ENCODE data around the gene NRN1L. TPM values are rescaled to one million over a fixed set of nuclear protein-coding genes. Genes with fewer than 3 reads are reported as not detected.
"Not testable (repeated sequence)": the region's sequence is repeated elsewhere in the genome, so short reads cannot be mapped to it uniquely, and the experiment has no call there.

NRN1L gene
- 1.1 TPM for total RNA-seq
- 1.2 TPM for polyA plus RNA-seq (ENCODE audit: insufficient read depth, low read depth, low replicate concordance)
- long read RNA-seq, donor 1, result 0 reads
- long read RNA-seq, donor 2, result 0 reads
- long read RNA-seq, donor 3, result 0 reads
- long read RNA-seq, donor 4, result 0 reads
- long read RNA-seq, donor 5, result 0 reads
- long read RNA-seq, donor 6, partial matches to known transcripts, result 0 of 1 reads
- long read RNA-seq, donor 6, other reads (novel, unspliced or antisense), result 0 of 1 reads
- long read RNA-seq, donor 7, result 0 reads
- long read RNA-seq, donor 8, result 0 reads
- long read RNA-seq, donor 9, partial matches to known transcripts, result 0 of 1 reads
- long read RNA-seq, donor 9, other reads (novel, unspliced or antisense), result 0 of 1 reads
- long read RNA-seq, donor 10, result 0 reads

GRCh38 chr16:67884684-67885083, at the start of gene NRN1L:
TSS of gene NRN1L (plus strand) at chr16:67884885. CDS start at chr16:67884904, 19 bp downstream.
- no peak for TF ChIP-seq CTCF (IDR thresholded peaks at IDR 0.05; ENCODE audit: borderline replicate concordance, extremely low read depth, insufficient read depth)
- DNase-seq (peak; percentile 80 to 96 (median 88)), FAIRE-seq (no peak)
- H3K4me3 ChIP-seq (ENCODE audit: low read length in 3 of 3), result no peak within 1 kb of the TSS
- H3K4me1 ChIP-seq (ENCODE audit: control insufficient read depth in 2 of 3, insufficient read depth in 2 of 3, low read depth in 1 of 3, low read length in 3 of 3), result no peaks in the 10 kb centered on the region
- H3K27me3 ChIP-seq (ENCODE audit: control insufficient read depth, insufficient read depth, low read length), result no peaks in the 10 kb centered on the region
- no peaks in the 10 kb centered on the region for H3K9me3 ChIP-seq (ENCODE audit: control insufficient read depth in 2 of 3, insufficient read depth in 1 of 3, low read length in 3 of 3)
- no peak within 1 kb of the TSS for H3K27ac ChIP-seq (ENCODE audit: low read depth in 2 of 2, low read length in 2 of 2)
- intact Hi-C loops (cut with DNase I), result no loop called here
- peaks cover 0 to 41% (median 29%) of the 10 kb centered on the region in 3 donors for H3K36me3 ChIP-seq (ENCODE audit: control insufficient read depth in 2 of 3, insufficient read depth in 3 of 3, low read length in 3 of 3)
- H3K9ac ChIP-seq (ENCODE audit: low read length in 3 of 3), result no peak within 1 kb of the TSS

GRCh38 chr16:67837190-67837589, 47.5 kb upstream of the NRN1L start:
- H3K27ac ChIP-seq (ENCODE audit: low read depth in 2 of 2, low read length in 2 of 2); FAIRE-seq: not testable (repeated sequence)

GRCh38 chr16:67837811-67838210, 46.9 kb upstream of the NRN1L start:
- FAIRE-seq (no peak), DNase-seq (no peak)
- Histone ChIP-seq H3K27ac (ENCODE audit: low read depth in 2 of 2, low read length in 2 of 2) (no peak overlapping the region), H3K9ac (ENCODE audit: low read length in 3 of 3) (no peak overlapping the region), H3K9me3 (ENCODE audit: control insufficient read depth in 2 of 3, insufficient read depth in 1 of 3, low read length in 3 of 3) (no peaks in the 10 kb centered on the region), H3K4me1 (ENCODE audit: control insufficient read depth in 2 of 3, insufficient read depth in 2 of 3, low read depth in 1 of 3, low read length in 3 of 3) (peaks cover 3 to 12% (median 6%) of the 10 kb centered on the region in 3 donors), H3K36me3 (ENCODE audit: control insufficient read depth in 2 of 3, insufficient read depth in 3 of 3, low read length in 3 of 3) (no peaks in the 10 kb centered on the region), H3K4me3 (ENCODE audit: low read length in 3 of 3) (no peak overlapping the region), H3K27me3 (ENCODE audit: control insufficient read depth, insufficient read depth, low read length) (no peaks in the 10 kb centered on the region)
- intact Hi-C loops (cut with DNase I), result no loop called here
- no peak for TF ChIP-seq CTCF (IDR thresholded peaks at IDR 0.05; ENCODE audit: borderline replicate concordance, extremely low read depth, insufficient read depth)

More at GRCh38 chr16:67837190-67837589, 47.5 kb upstream of the NRN1L start:
- H3K9ac ChIP-seq (ENCODE audit: low read length in 3 of 3); H3K36me3 ChIP-seq (ENCODE audit: control insufficient read depth in 2 of 3, insufficient read depth in 3 of 3, low read length in 3 of 3); H3K4me3 ChIP-seq (ENCODE audit: low read length in 3 of 3); DNase-seq; intact Hi-C loops (cut with DNase I); H3K27me3 ChIP-seq (ENCODE audit: control insufficient read depth, insufficient read depth, low read length); H3K9me3 ChIP-seq (ENCODE audit: control insufficient read depth in 2 of 3, insufficient read depth in 1 of 3, low read length in 3 of 3): not testable (repeated sequence)
- H3K4me1 ChIP-seq (ENCODE audit: control insufficient read depth in 2 of 3, insufficient read depth in 2 of 3, low read depth in 1 of 3, low read length in 3 of 3), result peaks cover 3 to 12% (median 6%) of the 10 kb centered on the region in 3 donors

- no peaks in the 10 kb centered on the region for H3K9me3 ChIP-seq (ENCODE audit: control insufficient read depth in 2 of 3, insufficient read depth in 1 of 3, low read length in 3 of 3)
- no peak for TF ChIP-seq CTCF (IDR thresholded peaks at IDR 0.05; ENCODE audit: borderline replicate concordance, extremely low read depth, insufficient read depth)
- no peaks in the 10 kb centered on the region for H3K36me3 ChIP-seq (ENCODE audit: control insufficient read depth in 2 of 3, insufficient read depth in 3 of 3, low read length in 3 of 3)
- no peaks in the 10 kb centered on the region for H3K27me3 ChIP-seq (ENCODE audit: control insufficient read depth, insufficient read depth, low read length)
- H3K27ac ChIP-seq (ENCODE audit: low read depth in 2 of 2, low read length in 2 of 2), result peak overlapping the region; percentile 98 to 100
- H3K4me3 ChIP-seq (ENCODE audit: low read length in 3 of 3), result peak overlapping the region in 2 of 3 donors; percentile 64 to 96
- peak overlapping the region; percentile 66 to 95 (median 94) for H3K9ac ChIP-seq (ENCODE audit: low read length in 3 of 3)
- no peak for DNase-seq
- intact Hi-C loops (cut with DNase I), result no loop called here
- peaks cover 14 to 31% (median 31%) of the 10 kb centered on the region in 3 donors for H3K4me1 ChIP-seq (ENCODE audit: control insufficient read depth in 2 of 3, insufficient read depth in 2 of 3, low read depth in 1 of 3, low read length in 3 of 3)
- no peak for FAIRE-seq
Measured at GRCh38 chr16:67841198-67841815, 43.4 kb upstream of the NRN1L start.

All from kidney (tissue), 22 donors.